Activated CD4-positive, alpha-beta T cell treated with anti-CD3 and anti-CD28 coated beads for 36 hours (primary cell): ENCODE results near the gene SLC6A6. TPM values are rescaled to one million over a fixed set of nuclear protein-coding genes. Genes with fewer than 3 reads are reported as not detected.

Experiments used
- ATAC-seq: fragments of 200-7000 bp; cut with Tn5 transposase; one replicate; pipeline ENCODE4 v1.10.0; 2021; ENCODE audit warnings: mild to moderate bottlenecking, moderate library complexity
- CTCF ChIA-PET: fragments of 350-600 bp; sonication (Branson Sonifier 250); formaldehyde crosslinking; loops from one replicate; lab custom pipeline; 2021; ENCODE audit warnings: antibody characterized with exemption; lab: Charles Lee
- POLR2A ChIA-PET: fragments of 350-600 bp; sonication (Branson Sonifier 250); formaldehyde crosslinking; loops from one replicate; lab custom pipeline; 2021; ENCODE audit warnings: antibody characterized with exemption, inconsistent platforms; lab: Charles Lee
- DNase-seq: peaks from one replicate; pipeline ENCODE4 v3.0.0-alpha.2; 2020
- H3K27ac Mint-ChIP-seq: one replicate; pipeline ENCODE4 v1.8.0; 2021; ENCODE audit warnings: mixed read lengths
- H3K27me3 Mint-ChIP-seq: one replicate; pipeline ENCODE4 v1.8.0; 2021; ENCODE audit warnings: mixed read lengths
- H3K36me3 Mint-ChIP-seq: one replicate; pipeline ENCODE4 v1.8.0; 2021; ENCODE audit warnings: low read depth, mixed read lengths
- H3K4me1 Mint-ChIP-seq: one replicate; pipeline ENCODE4 v1.8.0; 2021; ENCODE audit warnings: mixed read lengths
- H3K4me3 Mint-ChIP-seq: one replicate; pipeline ENCODE4 v1.8.0; 2021; ENCODE audit warnings: mild to moderate bottlenecking, moderate library complexity, mixed read lengths
- H3K9me3 Mint-ChIP-seq: one replicate; pipeline ENCODE4 v1.8.0; 2021; ENCODE audit warnings: low read depth, mixed read lengths
- intact Hi-C, 2 experiments: fragments of 100-400 bp; cut with DNase I in 1 of 2; cut with micrococcal nuclease in 1 of 2; formaldehyde crosslinking; loops; one replicate each; pipeline versions ENCODE4 v1.14.2 to v1.15.1; 2022 to 2024; cut with DNase I, micrococcal nuclease
- total RNA-seq, 2 experiments: library from RNA; stranded (reverse); gene quantifications; one replicate each; pipeline ENCODE4 v1.2.3, GENCODE V29; 2021

Gene SLC6A6
- total RNA-seq, 2 experiments from 2014 or later = 51.7 to 54.2 TPM

GRCh38 chr3:14538451-14539088 is 136.2 kb downstream of the SLC6A6 start:
- DNase-seq (no peak), ATAC-seq (no peak)
- no peaks in the 10 kb centered on the region for H3K27me3 Mint-ChIP-seq
- no peak overlapping the region for H3K27ac Mint-ChIP-seq
- ChIA-PET POLR2A (interaction anchor here (0.6 kb wide), 1 partner anchor 19 kb away, joined by 3 read pairs; no protein-coding TSS in a partner anchor), CTCF (interaction anchor here (0.6 to 1.7 kb wide), 3 partner anchors 9 to 382 kb away, joined by 3 to 5 read pairs (median 3); no protein-coding TSS in a partner anchor)
- intact Hi-C loops = no loop called here
- no peaks in the 10 kb centered on the region for H3K4me1 Mint-ChIP-seq
- no peaks in the 10 kb centered on the region for H3K9me3 Mint-ChIP-seq
- H3K4me3 Mint-ChIP-seq = no peak overlapping the region
- H3K36me3 Mint-ChIP-seq = no peaks in the 10 kb centered on the region

Other genes with a start within 250 kb of the SLC6A6 start
- gene XPC, start 224.0 kb upstream of the SLC6A6 start, total RNA-seq = 10 to 100 TPM; 24.3 to 24.7 TPM
- 10 to 100 TPM; 23.0 to 30.2 TPM for gene LSM3, start 223.8 kb upstream of the SLC6A6 start, total RNA-seq
- gene GRIP2, start 137.7 kb downstream of the SLC6A6 start, total RNA-seq = not detected
- gene CCDC174, start 249.2 kb downstream of the SLC6A6 start, total RNA-seq = 10 to 100 TPM; 16.2 to 18.2 TPM